Eye (tissue), 1 donor: ENCODE data around the gene KIF13A.
A peak's percentile ranks its signal among the peaks of the same experiment; 100 is the strongest.
"Not testable (repeated sequence)": the region's sequence is repeated elsewhere in the genome, so short reads cannot be mapped to it uniquely, and the experiment has no call there.

Source experiments
- DNase-seq: peaks from one replicate; pipeline ENCODE4 v3.0.0-alpha.2; 2015

Gene KIF13A

DNA sequence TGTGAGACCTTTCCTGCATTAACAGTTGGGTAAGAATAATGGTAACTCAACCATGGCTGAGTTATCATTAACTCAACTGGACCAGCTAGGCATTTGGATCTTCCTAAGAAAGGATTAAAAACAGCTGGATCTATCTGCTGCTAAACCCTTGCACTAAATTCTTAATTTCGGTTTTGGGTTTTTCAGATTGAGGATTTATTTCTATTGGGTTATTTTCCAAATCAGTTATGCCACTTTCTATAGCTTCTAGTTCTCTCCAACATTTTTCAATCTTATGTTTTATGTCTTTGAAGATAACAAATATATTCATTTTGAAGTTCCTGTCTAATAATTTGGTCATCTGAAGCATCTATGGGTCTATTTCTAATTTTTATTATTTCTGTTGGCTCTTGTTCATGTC lies 92.5 kb downstream of the KIF13A start:
- DNase-seq: no peak

DNA sequence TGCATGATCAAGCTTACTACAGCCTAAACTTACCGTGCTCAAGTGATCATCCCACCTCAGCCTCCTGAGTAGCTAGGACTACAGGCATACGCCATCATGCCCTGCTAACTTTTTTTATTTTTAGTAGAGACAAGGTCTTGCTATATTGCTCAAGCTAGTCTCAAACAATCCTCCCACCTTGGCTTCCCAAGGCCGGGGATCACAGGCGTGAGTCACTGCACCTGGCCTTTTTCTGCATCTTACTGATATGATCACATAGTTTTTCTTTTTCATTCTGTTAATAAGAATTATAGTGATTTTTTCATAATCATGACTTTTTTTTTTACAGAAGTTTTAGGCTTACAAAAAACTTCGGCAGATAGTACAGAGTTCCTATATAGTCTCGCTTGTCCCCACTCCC lies 93.2 kb downstream of the KIF13A start:
- DNase-seq: no peak

DNA sequence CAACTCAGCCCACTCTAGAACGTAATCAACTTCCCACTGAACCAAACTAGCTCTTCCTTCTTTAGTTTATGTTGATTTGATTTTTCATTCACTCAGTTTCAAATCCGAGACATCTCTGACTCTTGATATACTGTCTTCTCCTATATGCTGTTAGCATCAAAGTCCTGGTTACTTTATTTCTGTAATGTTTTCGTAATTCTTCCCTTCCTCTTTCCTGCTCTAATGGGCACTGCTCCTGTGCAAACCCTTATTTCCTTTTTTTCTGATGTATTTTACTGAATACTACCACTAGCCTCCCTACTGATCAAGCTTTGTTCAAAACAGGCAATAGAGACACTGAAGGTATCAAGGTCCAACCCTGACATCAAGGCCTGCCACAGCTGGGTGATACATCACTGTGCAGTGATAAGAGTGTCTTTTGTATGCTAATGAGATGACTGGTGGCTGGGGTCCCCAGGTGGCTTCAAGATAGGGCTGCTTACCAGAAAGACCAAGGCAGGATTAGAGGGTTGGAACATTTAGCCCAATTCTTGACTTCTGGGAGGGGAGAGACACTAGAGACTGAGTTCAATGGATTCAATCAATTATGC lies 95.2 kb downstream of the KIF13A start:
- DNase-seq: no peak

DNA sequence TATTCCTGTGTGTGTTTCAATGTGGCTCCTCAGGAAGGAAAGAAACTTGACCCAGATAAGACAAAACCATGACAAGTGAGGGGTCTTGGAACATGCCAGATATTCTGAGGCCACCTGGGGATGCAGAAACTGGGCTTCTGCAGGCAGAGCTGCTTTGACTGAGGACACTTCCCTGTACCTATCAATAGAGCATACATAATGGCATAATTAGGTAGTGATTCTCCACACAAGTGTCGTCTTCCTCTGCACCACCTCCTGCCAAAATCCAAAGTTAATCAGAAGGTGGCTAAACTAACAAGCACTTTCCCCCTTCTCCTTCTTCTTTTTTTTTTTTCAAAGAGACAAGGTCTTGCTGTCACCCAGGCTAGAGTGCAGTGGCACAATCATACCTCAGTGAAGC lies 97.1 kb downstream of the KIF13A start:
- DNase-seq: no peak

DNA sequence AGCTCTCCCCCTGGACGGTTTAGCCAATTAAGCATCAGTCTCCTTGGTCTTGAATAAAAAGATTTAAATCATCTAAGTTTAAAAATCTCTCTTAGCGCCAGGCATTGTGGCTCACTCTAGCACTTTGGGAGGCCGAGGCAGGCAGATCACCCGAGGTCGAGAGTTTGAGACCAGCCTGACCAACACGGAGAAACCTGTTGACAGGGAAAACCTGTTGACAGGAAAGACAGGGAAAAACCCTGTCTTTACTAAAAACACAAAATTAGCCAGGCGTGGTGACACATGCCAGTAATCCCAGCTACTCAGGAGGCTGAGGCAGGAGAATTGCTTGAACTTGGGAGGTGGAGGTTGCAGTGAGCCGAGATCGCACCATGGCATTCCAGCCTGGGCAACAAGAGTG lies 97.7 kb downstream of the KIF13A start:
- DNase-seq: not testable (repeated sequence)

DNA sequence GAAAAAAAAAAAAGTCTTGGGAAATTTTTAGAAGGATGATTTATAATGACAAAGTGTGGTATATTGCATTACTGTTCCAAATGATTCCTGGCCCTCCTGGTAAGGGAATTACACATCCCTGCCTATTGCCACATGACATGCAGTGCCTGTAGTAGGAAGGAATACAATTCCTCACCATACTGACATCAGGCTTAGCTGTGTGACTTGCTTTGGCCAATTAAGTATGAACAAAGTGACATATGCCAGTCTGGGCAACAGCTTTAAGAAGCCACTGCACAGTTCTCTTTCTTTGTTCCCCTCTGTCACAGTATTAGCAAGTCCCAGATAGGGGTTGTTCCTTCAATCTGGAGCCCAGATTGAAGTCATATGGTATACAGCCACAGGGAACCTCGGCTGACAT lies 100.5 kb downstream of the KIF13A start:
- peak; percentile 75 for DNase-seq

DNA sequence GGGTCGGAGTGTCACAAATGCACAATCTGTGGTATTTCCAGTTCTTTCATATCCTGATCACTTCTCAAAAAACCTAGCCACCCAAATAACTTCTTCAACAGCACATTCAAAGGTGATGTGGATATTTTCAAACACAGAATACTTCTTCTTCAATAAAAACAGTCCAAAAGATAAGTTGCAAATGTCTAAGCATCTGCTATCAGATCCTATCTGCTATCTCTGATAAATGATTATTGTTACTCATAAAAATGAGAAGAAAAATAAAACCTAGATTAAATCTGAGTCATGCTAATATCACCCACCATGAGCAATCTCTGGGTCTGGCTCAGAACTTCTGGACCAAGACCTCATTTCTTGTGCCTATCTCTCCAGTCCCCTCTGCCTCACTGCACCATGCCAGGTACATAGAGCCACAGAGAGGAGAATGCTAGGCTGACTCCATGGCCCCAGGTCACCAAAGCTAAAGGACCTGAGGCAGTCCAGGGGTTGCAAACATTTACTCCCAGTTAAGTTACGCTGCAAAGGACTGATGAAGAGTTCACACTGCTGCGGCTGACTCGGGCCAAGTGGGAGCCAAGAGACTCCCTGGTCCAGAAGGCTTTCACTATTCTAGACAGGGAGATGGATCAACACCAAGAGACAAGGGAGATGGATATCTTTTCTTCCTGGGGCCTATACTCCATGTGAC lies 101.4 kb downstream of the KIF13A start:
- no peak for DNase-seq

DNA sequence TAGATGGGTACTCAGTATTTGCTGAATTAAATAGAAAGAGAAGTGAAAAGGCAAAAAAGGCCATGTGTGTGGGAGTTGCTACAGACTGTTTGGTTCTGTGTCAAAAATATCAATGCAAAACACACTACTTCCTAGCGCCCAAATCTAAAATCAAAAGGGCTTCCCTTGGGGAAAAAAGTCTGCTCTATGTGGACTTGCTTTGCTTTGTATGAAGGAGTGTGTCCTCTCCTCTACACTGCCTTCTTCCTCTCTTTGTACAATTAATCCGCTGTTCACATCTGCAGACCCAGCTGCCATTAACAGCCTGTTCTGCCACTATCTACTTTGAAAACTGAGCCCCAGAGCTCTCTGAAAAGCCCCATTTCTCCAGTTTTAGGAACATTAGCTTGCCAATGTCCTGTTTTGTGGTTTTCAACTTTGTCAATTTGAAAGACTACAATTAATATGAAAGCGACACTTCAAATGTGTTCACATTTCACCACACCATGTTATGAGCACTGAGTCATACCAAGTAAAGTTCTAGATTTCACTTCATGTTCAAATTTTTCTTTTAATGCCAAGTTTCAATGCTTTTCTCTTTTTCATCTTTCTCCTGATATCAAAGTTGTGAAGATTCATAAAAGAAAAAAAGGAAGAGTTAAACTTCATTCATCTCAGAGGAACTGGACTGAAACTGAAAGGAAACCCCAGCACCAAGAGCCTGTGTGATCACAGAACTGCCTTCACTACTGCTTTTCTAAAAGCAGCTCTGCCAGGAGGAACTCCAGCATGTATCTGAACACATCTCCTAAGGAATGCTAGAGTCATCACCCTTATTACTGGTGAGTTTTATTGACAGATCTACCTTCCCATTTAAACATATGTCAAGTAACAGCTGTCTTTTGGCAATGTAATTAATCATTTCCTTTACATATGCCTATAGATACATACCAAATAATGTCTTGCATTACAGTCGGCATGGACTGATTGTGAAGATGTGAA lies 102.6 kb downstream of the KIF13A start:
- no peak for DNase-seq

DNA sequence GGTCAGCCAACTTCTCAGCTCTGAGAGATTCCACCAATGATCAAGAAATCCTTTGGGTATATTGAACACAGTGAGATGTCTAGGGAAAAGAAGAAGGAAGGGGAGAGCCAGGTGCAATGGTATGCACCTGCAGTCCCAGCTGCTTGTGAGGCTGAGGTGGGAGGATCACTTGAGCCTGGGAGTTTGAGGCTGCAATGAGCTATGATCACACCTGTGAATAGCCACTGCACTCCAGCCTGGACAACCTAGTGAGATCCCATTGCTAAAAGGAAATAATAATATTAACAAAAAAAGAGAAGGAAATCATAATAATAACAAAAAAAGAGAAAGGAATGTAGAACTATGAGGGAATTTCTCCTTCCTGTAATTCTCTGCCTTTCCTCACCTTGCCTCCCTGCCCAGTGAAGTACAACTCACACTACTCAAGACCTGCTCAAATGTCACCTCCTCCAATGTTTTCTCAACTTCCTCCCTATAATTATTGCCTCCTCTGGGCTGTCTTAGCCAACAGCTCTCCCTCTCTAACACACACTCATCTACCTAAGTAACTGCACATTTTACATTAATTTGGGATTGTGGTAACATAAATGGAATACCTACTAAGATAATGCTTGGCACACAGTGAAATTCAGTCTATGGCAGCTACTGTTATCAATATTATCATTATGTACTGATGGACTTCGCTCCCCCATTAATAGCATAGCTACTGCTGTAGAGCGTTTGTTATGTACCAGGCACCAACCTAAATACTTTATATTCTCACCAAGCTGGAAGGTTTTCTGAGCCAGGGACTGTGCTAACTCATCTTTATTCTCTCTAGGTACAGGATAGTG lies 103.6 kb downstream of the KIF13A start:
- DNase-seq: no peak

DNA sequence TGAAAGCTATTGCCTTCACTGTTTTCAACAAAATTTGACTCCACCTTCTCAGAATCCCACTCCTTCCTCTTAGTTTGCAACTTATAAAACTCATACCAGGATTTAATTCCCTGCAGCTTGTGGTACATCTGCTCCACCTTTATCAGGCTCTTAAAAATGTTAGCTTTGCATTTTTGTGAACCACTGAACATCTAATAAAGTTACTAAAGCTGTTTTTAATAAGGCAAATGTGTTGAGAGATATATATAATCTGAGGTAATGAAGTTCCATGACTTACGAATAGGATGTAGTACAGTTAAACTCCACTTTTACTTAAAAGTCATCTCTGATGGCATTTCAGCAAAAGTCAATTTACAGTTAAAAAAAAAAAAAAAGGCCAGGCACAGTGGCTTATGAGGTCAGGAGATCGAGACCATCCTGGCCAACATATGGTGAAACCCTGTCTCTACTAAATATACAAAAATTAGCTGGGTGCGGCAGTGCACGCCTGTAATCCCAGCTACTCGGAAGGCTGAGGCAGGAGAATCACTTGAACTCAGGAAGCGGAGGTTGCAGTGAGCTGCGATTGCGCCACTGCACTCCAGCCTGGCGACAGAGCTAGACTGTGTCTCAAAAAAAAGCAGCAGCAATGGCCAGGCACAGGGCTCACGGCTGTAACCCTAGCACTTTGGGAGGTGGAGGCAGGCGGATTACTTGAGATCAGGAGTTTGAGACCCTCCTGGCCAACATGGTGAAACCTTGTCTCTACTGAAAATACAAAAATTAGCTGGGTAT lies 106.2 kb downstream of the KIF13A start:
- DNase-seq: peak; percentile 31

DNA sequence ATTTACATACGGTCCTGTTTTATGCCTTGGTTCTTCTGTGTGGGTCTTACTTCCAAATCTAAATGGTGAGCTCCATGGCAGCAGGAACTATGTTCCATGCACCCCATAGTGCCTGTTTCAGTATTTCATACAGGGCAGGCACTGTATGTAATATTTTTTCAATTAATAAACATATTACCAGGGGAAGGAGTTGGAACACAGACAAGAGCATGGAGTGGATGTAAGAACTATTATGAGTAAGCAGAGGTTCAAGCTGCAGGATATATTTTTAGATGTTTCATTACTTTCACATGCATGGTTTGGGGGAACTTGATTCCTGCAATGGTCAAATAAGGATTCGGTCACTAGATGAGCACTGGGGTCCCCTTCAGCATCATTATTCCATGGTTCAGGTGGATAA lies 108.3 kb downstream of the KIF13A start:
- no peak for DNase-seq

DNA sequence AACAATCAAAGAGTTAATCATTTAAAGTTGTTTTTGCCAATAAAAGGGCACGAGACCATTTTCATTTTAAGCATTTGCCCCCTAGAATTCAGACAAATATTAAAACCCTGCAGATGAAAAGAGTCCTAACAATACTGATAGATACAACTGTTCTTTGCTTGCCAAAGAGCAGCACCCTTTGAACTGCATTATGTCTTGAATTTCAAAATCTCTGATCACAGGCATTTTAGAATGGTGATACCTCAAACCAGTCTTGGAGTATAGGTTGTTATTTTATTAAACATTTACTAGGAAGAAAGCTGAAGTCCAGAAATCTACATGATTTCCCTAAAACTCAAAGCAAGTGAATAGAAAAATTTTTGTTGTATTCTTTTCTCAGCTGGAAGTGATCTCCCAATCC lies 108.7 kb downstream of the KIF13A start:
- DNase-seq: no peak

DNA sequence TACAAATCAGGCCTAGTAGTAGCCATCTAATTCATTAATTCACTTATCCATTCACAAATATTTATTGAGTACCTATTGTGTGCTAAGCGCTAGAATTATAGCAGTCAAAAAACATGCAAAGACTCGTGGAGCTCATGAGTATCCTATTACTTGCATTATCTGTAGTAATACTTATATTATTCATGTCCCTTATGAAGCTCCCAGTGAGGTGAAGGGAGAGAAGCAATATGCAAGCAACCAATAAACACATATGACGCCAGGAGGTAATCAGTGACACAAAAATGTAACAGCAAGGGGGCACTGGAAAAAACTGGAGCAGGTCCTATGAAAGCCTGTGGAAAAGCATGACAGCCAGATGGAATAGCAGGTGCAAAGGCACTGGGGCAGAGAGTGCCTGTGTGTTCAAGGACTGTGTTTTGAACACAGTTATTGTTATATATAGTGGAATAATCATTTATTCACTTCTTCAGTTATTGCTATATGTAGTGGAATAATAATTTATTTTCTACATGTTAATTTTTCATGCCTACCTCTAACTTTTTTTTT lies 109.5 kb downstream of the KIF13A start:
- no peak for DNase-seq

DNA sequence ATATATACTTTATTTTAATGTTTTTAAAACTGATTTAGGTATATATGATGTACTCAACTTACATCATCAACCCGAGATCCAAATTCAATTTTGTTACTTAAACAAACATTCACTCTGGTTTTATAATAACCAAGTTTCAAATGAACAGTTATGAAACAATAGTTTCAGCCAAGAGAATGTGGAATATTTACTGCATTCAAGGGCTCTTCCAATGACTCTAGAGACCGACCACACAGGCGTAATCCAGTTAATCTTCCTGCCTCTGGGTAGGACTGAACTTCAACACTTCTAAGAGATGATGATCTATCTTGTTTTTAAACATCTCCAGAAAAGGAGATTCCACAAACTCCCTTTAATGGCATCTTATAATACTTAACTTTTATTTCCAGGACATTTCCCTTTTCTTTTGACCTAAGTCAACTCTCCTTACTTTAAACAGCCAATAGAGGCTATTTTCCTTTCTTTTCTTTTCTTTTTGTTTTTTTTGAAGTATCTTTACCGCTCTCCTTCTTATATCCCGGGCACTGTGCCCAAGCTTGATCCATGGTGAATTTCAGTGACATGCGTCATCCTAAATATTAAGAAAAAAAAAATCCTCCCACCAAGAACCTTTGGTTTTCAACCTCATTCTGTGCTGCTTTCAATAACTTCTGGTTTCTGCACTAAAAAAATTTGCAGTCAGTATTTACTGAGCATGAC lies 110.1 kb downstream of the KIF13A start:
- no peak for DNase-seq

DNA sequence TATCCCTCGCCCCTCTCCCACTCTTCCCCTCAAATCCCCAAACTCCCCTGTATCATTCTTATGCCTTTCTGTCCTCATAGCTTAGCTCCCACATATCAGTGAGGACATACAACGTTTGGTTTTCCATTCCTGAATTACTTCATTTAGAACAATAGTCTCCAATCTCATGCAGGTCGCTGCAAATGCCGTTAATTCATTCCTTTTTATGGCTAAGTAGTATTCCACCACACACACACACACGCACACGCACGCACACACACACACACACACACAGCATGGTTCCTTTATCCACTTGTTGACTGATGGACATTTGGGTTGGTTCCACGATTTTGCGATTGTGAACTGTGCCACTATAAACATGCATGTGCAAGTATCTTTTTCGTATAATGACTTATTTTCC lies 112.7 kb downstream of the KIF13A start:
- no peak for DNase-seq

DNA sequence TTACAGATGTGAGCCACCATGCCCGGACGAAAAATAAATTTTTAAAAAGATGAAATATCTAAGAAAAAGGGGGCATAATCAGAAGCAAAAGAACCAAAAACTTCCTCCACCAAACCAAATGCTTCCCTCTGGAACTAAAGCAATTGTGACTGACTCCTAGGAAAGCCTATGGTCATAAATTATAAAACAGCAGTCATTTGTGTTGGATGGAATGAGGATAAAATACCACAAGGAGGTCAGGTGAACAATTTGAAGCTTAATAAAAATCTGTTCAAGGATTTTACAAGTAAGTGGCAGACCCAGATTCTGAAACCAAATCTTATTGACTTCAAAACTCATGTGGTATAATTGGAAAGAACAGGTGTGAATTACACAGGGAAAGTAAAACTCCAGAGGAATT lies 114.5 kb downstream of the KIF13A start:
- DNase-seq: no peak

DNA sequence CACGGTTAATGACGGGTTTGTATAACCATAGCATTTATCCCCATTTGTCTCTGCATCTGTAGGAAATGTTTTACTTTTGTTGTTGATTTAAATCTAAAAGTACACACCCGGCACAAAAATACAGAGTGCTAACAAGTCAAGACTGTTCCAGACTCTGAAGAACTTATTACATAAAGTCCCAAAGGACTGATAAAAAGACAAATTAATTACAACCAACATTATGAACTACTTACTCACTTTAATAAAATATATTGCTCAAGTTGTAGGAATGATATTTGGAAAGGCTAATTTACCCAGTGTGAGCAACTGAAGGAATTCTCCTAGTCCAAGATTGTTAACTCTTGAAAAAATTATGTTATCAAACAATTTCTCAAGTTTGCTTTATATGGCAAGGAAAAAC lies 115.6 kb downstream of the KIF13A start:
- DNase-seq: no peak

DNA sequence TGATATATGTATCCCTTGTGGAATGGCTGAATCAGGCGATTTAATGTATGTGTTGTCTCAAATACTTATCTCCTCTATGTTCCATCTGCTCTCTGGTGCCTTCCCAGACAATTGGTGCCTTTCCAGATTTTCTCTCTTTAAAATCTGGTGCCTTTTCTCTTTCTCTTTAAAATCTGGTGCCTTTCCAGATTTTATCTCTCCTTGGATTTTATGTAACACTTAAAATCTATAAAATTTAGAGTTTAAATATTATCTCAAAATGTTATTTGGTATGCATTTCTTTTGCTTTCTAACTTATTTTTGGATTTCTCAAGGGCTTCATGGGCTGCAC lies 116.3 kb downstream of the KIF13A start:
- DNase-seq: no peak

DNA sequence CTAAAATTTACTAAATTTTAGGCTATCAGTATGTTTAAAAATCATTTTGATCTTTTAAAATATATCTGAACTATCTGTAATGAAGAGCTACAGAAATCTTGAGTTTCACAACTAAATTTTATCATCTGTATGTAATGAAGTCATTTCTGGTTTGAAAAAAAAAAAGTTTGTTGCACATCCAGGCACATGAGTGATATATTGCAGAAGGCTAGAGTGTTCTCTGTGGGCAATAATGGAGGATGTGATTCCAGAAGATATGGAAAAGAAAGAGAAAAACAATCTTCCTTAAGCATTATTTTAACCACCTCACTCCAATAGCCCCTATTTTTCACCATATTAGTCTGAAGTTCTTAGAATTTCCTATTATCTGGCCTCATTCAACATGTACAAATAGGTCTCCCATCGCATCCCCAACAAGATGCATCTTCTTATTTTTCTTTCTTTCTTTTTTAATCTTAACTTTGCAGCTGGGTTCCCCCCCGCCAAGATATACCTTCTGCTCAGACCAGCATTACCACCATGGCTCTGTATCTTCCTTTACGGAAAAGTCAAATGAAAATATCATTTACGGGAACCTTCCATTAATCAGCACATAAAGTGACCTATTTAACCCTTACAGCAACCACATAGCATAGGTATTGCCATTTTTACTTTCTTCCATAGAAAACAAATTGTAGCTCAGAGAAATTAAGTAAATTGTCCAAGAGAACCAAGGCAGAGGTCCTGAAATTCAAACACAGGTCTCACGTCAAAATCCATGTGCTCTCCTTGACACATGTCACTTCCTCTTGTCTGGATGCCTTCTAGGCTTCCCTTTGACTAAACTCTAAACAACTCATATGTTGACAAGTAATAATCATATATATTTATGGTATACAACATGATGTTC lies 116.9 kb downstream of the KIF13A start:
- DNase-seq: no peak

DNA sequence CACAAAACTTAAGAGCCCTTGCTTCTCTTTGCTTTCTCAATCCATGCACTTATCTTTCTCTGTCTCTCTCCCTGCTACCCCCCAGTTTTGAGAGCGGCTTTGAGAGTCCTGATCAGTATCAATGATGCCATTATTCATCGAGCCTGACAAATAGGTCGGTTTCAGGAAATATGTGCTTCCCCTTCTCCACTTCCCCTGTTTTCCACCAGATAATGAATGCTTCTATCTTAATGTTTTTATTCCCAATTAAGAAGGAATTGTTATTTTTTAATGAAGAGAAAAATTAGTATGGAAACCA lies 117.7 kb downstream of the KIF13A start:
- DNase-seq: no peak
